Esophagus squamous epithelium (tissue), 4 donors: ENCODE measurements around the gene GPN1.

Experiments
- POLR2A ChIP-seq, 4 donors: fragments of 450-650 bp; IDR thresholded peaks; one replicate each; pipeline ENCODE4 v1.6.1; 2017; ENCODE audit warnings: antibody characterized with exemption in 4 of 4, mild to moderate bottlenecking in 4 of 4, moderate library complexity in 3 of 4
- TF ChIP-seq, protein P1 (sequence below), 6 experiments: fragments of 450-650 bp in 4 of 6; fragments of 200-600 bp in 2 of 6; sonication (generic) in 2 of 6; IDR thresholded peaks; one replicate each; pipeline ENCODE4 v1.5.1; 2016 to 2019; ENCODE audit warnings: antibody characterized with exemption in 6 of 6, mild to moderate bottlenecking in 4 of 6, moderate library complexity in 4 of 6

DNA sequence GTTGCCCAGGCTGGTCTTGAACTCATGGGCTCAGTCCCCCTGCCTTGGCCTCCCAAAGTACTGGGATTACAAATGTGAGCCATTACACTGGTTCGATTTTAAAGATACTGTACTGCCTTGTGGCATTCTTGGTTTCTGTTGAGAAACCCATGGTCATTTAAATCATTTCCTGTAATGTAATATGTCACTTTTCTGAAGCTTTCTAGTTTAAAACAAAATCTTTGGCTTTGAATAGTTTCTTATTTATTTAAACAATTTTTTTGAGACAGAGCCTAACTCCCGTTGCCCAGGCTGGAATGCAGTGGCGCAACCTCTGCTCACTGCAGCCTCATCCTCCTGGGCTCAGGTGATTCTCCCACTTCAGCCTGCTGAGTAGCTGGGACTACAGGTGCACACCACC, 37.1 kb upstream of the GPN1 start:
- TF ChIP-seq, protein P1, sequence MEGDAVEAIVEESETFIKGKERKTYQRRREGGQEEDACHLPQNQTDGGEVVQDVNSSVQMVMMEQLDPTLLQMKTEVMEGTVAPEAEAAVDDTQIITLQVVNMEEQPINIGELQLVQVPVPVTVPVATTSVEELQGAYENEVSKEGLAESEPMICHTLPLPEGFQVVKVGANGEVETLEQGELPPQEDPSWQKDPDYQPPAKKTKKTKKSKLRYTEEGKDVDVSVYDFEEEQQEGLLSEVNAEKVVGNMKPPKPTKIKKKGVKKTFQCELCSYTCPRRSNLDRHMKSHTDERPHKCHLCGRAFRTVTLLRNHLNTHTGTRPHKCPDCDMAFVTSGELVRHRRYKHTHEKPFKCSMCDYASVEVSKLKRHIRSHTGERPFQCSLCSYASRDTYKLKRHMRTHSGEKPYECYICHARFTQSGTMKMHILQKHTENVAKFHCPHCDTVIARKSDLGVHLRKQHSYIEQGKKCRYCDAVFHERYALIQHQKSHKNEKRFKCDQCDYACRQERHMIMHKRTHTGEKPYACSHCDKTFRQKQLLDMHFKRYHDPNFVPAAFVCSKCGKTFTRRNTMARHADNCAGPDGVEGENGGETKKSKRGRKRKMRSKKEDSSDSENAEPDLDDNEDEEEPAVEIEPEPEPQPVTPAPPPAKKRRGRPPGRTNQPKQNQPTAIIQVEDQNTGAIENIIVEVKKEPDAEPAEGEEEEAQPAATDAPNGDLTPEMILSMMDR (IDR thresholded peaks at IDR 0.05): no peak
- TF ChIP-seq POLR2A (IDR thresholded peaks at IDR 0.05): no peak
